SKM-1 treated with dmso at 0.1 percent for 144 hours (cell line): ENCODE results near the gene PES1.
"Not testable (repeated sequence)": the region's sequence is repeated elsewhere in the genome, so short reads cannot be mapped to it uniquely, and the experiment has no call there.

Experiments
- DNase-seq: peaks from one replicate; lab custom pipeline; 2025; ENCODE audit not compliant: unreplicated experiment; lab: John Stamatoyannopoulos, UW

Gene PES1

DNA sequence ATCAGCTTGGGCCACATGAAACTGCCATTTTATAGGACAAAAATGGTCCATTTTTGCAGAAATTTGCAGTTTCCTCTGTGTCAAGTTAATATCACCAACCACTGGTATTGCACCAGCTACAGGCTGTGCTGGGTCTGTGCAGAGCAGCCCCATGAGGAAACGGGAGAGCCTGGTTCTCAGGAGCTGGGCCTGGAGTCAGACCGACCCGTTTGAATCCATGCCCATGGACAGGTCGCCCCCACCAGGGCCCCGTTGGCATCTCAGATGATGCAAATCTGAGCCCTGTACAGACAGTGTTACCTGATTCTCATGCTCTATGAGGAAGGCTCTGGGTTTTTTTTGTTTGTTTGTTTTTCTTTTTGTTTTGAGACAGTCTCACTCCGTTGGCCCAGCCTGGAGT is 35.3 kb downstream of the PES1 start:
- no peak for DNase-seq

DNA sequence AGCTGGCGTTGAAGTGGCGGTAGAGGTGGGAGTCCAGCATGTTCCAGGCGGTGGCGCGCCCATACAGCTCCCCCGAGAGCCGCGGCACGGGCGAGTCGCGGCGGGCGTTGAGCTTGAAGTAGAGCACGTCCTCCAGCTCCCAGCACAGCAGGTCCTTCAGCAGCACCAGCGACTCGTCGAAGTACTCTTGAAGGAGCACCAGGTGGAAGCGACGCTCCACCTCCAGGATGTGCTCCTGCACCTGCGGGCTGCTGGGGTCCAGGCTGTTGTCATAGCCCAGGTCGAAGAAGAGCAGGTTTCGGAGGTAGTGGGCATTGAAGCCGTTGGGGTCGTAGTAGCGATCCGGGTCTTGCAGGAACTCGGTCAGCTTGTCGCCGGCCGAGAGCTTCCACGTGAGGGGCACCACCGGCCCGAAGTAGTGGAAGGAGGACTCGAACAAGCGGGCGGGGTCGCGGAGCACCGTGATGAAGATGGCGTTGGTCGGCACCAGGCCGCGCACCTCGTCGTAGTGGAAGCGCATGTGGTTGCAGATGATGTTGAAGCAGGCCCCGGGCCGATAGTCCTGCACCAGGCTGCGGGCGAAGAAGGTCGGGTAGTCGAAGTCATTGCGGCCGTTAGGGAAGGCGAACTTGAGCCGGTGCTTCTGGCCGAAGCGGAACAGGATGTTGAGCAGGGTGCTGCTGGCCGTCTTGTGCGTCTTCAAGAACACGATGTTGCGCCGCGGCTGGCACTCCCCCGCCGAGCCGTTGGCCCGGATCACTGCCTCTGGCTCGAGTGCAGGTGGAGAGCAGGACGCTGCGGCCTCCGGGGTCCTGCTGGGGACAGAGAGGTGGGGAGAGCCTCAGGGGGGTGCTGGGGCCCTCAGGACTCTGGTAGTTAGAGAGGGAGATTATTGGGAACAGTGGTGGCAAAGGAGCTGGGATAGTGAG is 36.2 kb downstream of the PES1 start:
- no peak for DNase-seq

DNA sequence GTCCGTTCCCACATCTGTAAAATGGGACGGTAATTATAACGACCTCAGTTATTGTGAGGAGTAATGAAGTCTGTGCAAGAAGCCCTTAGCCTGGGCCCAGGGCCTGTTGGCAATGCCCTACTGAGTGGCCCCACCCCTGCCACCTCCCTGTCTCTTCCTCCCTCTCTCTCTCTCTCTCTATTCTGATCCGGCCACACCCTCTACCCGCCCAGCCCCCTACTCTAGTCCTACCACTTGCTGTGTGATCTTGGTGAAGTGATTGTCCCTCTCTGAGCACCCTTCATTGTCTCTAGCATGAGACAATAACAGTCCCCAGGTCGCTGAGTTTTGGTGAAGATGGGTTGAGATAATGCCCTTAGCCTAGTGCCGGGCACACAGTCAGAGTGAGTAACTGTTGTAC is 37.7 kb downstream of the PES1 start:
- DNase-seq = no peak

DNA sequence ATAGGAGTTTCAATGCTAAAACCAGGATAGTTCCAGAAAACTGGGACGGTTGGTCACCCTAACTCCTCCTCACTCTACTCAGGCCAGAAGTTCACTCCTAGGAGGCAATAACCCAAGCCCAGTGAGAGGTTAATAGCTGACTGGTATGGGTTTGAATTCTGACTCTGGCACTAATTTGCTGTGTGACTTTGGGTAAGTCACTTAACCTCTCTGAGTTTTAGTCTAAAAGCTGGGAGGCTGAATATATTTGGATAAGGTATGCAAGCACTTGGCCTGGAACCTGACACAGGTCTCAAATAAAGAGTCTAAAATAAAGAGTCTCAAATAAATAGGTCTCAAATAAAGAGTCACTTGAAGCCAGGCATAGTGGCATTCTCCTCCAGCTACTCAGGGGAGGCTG is 39.0 kb downstream of the PES1 start:
- DNase-seq = no peak

DNA sequence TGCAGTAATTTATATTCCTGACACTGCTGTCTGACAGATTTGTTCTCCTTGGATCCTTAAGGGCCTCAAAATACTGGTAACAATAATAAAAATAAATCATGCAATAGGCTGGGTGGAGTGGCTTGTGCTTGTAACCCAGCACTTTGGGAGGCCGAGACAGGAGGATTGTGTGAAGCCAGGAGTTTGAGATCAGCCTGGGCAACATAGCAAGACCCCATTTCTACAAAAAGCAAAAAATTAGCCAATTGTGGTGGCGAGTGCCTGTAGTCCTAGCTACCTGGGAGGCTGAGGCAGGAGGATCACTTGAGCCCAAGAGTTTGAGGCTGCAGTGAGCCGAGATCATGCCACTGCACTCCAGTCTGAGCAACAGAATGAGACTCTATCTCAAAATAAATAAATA is 39.9 kb downstream of the PES1 start:
- DNase-seq = not testable (repeated sequence)

DNA sequence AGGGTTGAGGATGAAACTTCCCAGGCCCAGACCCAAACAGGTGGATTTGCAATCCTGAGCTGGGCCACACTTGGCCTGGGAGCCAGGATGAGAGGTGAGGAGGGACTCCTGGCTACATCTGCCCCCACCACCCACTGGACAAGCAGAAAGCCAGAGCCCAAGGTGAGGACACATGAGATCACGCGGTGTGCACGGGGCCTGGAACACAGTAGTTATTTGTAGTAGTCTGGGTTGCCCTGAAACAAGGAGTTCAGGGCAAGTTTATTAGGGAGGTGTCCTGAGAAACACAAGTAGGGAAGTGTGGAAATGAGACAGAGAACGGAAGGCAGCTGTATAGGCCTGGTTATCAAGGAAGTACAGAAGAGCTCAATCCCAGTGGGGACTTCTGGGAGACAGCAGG is 44.5 kb downstream of the PES1 start:
- DNase-seq = no peak

DNA sequence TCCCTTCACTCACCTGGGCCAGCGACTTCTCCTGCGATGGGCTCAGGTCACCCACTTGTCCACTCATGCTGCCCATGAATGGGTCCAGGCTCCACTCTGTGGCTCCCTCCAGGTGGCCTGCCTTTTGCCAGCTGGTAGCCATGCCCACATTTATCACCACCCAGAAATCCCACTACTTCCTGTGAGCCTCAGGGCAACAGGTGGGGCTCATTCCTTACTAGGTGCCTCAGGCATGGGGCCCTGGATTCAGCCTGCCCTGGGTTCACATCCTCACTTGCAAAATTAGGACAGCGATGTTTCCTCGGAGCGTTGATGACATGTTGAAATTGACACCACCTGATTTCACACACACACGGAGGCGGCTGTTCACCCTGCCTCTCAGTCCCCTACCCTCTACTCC is 45.1 kb downstream of the PES1 start, which contains the start of gene SEC14L6:
Gene SEC14L6, minus strand, starts transcription at position 126 of the 400 bp plus-strand sequence. Its CDS starts 59 bp downstream, at position 67.
- no peak for DNase-seq

DNA sequence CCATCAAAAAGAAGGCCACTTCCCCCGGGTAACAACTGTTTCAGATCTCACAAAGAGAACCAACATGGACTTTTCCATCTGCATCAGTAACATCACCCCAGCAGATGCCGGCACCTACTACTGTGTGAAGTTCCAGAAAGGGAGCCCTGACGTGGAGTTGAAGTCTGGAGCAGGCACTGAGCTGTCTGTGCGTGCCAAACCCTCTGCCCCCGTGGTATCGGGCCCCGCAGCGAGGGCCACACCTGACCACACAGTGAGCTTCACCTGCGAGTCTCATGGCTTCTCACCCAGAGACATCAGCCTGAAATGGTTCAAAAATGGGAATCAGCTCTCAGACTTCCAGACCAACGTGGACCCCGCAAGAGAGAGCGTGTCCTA is 48.9 kb downstream of the PES1 start:
- DNase-seq = no peak

DNA sequence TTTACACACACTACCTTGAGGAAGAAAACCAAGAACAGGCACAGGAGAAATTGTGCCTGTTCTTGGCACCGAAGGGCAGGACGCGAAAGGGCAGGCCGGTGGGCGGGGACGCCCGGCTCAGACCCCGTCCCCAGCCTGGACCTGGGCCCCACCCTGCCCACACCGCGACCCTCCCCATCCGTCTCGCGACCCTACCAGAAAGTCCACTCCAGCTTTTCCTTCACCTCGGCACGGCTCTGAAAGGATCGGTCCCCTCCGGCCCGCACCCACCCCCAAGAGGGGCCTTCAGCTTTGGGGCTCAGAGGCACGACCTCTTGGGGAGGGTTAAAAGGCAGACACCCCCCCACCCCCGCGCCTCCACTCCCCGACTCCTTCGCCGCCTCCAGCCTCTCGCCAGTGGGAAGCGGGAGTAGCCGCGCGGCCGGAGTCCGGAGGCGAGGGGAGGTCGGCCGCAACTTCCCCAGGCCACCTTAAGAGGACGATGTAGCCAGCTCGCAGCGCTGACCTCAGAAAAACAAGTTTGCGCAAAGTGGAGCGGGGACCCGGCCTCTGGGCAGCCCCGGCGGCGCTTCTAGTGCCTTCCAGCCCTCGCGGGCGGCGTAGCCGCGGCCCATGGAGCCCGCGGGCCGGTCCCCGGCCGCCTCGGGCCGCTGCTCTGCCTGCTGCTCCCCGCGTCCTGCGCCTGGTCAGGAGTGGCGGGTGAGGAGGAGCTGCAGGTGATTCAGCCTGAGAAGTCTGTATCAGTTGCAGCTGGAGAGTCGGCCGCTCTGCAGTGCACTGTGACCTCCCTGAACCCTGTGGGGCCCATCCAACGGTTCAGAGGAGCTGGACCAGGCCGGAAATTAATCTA is 49.5 kb downstream of the PES1 start:
- no peak for DNase-seq

DNA sequence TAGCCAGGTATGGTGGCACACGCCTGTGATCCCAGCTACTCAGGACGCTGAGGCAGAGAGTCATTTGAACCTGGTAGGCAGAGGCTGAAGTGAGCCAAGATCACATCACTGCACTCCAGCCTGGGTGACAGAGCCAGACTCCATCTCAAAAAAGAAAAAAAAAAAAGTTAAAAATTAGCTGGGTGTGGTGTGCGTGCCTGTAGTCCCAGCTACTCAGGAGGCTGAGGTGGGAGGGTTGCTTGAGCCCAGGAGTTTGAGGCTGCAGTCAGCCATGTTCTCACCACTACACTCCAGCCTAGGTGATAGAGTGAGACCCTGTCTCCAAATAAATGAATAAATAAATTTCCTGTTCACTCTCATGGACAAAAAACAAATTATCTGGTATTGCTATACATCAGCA is 50.2 kb downstream of the PES1 start:
- not testable (repeated sequence) for DNase-seq

DNA sequence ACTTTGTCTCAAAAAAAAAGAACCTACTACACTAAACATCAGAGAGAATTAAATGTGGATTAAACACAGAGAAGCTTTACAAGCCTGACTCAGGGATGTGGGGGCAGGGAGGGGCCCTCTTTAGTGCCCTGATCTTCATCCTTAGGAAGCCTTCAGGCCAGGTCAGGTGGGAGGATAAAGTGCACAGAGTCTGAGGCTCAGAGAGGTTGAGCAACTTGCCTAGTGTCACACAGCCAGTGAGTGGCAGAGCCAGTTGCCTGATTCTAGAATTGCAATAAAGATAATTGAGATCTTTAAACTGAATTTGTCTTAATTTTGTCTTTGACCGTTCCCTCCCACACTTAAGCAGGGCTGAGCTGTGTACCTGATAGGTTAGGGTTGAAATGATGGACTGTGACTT is 52.3 kb downstream of the PES1 start:
- no peak for DNase-seq

DNA sequence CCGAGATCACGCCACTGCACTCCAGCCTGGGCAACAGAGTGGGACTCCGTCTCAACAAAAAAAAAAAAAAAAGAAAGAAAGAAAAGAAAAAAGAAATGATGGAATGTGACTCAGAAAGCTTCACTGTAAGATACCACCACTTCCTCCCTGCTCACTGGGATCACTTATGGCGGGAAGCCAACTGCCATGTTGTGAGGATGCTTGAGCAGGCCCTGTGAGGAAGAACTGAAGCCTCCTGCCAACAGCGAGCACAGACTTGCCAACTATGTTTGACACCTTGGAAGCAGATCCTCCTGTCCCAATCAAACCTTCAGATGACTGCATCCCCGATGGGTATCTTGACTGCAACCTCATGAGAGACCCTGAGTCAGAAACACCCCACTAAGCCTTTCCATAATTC is 53.4 kb downstream of the PES1 start:
- no peak for DNase-seq

DNA sequence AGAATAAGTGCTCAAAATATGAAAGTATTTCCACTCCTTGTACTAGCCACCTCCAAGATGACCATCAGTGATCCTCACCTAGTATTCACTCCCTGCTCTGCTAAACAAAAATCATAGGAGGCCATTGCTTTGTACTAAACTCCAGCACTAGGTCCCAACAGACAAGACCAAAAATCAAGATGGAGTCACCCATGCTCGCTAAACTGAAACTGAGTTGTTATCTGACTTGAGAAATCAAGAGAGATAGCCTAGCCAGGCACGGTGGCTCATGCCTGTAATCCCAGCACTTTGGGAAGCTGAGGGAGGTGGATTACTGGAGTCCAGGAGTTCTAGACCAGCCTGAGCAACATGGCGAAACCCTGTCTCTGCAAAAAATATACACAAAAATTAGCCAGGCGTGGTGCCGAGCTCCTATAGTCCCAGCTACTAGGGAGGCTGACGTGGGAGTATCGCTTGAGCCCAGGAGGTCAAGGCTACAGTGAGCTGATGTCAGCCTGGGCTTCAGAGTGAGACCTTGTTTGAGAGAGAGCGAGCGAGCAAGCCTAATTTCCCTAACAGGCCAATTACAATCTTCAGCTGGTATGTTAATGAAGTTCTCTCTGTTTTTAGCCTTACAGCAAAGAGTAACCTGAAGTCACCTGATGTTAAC is 54.5 kb downstream of the PES1 start:
- DNase-seq = no peak

DNA sequence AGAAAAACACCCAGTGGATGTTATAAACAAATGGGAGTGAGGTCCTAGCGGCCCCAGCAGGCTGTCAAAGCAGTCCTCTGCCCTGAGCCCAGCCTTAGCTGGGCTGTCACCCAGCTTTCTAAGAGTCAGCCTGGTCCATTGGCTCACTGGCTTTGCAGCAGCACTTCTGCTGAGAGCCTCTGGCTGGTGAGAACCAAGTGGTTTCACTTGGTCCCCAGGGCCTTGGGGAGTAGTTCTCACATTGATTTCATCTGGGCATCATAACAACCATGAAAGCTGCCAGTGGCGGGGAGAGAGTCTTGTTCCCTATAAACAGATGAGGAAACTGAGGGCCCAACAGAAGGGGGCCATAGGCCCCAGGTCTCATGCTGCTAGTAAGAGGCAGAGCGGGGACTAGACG is 56.5 kb downstream of the PES1 start:
- no peak for DNase-seq

DNA sequence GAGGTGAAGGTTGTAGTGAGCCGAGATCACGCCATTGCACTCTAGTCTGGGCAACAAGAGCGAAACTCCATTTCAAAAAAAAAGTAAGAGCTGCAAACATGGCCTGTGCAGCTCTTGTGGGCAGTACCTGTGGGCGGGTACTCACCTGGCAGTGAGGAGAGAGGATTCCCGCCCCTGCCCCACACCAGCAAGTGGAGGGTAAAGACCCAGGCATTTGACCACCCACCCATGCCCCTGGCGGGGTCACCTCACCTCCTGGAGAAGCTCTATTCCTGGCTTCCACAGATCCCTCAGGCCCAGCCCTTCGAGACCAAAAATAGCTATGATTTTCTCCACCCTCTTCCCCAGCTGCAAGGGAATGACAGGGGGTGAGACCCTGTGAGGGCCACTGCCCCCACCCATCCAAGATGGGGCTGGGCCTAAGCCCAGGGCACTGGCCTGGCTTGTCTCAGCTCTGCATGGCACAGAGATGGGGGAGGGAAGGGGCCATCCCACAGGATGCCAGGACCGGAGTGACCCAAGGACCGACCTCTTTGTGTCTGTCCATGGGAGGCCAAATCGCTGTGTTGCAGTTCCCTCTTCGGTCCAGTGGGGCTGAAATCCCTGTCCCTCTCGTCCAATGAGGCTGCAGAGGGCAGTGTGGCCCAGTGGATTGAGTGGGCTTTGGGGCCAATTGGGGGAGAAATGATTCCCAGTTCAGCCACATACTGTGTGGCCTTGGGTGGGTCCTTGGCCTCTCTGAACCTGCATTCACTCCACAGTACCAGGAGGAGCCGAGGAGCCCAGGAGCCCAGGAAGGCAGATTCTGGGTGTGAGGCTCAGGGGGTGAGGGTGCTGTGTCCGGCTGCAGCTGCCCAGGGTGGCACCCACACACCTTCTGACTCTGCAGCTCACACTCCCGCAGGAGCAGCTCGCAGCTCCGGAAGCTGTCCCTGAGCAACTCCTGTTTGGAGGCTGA is 59.8 kb downstream of the PES1 start:
- DNase-seq = no peak

DNA sequence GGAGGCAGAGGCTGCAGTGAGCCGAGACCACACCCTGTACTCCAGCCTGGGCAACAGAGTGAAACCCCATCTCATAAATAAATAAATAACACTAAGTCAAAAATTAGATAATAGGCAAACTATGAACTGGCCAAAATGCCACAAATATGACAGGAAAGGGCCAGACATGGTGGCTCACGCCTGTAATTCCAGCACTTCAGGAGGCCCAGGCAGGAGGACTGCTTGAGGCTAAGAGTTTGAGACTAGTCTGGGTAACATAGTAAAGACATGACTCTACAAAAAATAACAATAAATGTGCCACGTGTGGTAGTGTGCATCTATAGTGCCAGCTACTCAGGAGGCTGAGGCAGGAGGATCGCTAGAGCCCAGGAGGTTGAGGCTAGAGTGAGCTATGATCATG is 65.1 kb downstream of the PES1 start:
- no peak for DNase-seq
